Large intestine (tissue), 3 donors: ENCODE data around the gene BCL2L12. TPM values are rescaled to one million over a fixed set of nuclear protein-coding genes. Genes with fewer than 3 reads are reported as not detected.

Experiments
- DNase-seq, 2 donors: peaks; one replicate each; pipeline versions ENCODE4 v3.0.0 to v3.0.0-alpha.2; 2013
- H3K27ac ChIP-seq: one replicate; pipeline ENCODE4 v1.5.1; 2013; ENCODE audit warnings: low read length
- H3K27me3 ChIP-seq: 2 replicates; pipeline ENCODE4 v1.6.1; 2013; ENCODE audit warnings: low read length; ENCODE audit not compliant: control insufficient read depth, insufficient read depth
- H3K36me3 ChIP-seq: 2 replicates; pipeline ENCODE4 v1.6.1; 2013; ENCODE audit warnings: low read length; ENCODE audit not compliant: control insufficient read depth, insufficient read depth
- H3K4me1 ChIP-seq: one replicate; pipeline ENCODE4 v1.6.1; 2013; ENCODE audit warnings: low read length; ENCODE audit not compliant: control insufficient read depth, insufficient read depth
- H3K4me3 ChIP-seq: one replicate; pipeline ENCODE4 v1.5.1; 2013; ENCODE audit warnings: low read length
- H3K9me3 ChIP-seq: one replicate; pipeline ENCODE4 v1.6.1; 2013; ENCODE audit warnings: mild to moderate bottlenecking, low read depth, low read length, moderate library complexity; ENCODE audit not compliant: control insufficient read depth
- WGBS: methylation state at CpG from one replicate; pipeline ENCODE4 v1.1.5; 2013; ENCODE audit warnings: low lambda C conversion rate; ENCODE audit not compliant: insufficient coverage; 5-methylcytosine and 5-hydroxymethylcytosine counted together
- polyA plus RNA-seq: library from polyadenylated mRNA; unstranded; fragments of 120-200 nt; gene quantifications from one replicate; pipeline ENCODE4 v1.2.1, GENCODE V29; 2013

Gene BCL2L12
- polyA plus RNA-seq, 1 donor = 22.4 TPM

GRCh38 chr19:49677901-49678674 is 12.4 kb downstream of the BCL2L12 start:
- Histone ChIP-seq H3K27me3 (no peaks in the 10 kb centered on the region), H3K36me3 (peaks cover 19% of the 10 kb centered on the region), H3K27ac (peak overlapping the region; percentile 84), H3K4me3 (peak overlapping the region; percentile 79), H3K4me1 (peaks cover 22% of the 10 kb centered on the region), H3K9me3 (peaks cover 3% of the 10 kb centered on the region)
- WGBS = no CpG with 5 or more reads among the region's 21 CpGs
- DNase-seq = peak; percentile 63 to 72

- no peak overlapping the region for H3K4me3 ChIP-seq
- no peak overlapping the region for H3K27ac ChIP-seq
- H3K4me1 ChIP-seq = peaks cover 22% of the 10 kb centered on the region
Measured at GRCh38 chr19:49678985-49679770, 13.4 kb downstream of the BCL2L12 start.

DNA sequence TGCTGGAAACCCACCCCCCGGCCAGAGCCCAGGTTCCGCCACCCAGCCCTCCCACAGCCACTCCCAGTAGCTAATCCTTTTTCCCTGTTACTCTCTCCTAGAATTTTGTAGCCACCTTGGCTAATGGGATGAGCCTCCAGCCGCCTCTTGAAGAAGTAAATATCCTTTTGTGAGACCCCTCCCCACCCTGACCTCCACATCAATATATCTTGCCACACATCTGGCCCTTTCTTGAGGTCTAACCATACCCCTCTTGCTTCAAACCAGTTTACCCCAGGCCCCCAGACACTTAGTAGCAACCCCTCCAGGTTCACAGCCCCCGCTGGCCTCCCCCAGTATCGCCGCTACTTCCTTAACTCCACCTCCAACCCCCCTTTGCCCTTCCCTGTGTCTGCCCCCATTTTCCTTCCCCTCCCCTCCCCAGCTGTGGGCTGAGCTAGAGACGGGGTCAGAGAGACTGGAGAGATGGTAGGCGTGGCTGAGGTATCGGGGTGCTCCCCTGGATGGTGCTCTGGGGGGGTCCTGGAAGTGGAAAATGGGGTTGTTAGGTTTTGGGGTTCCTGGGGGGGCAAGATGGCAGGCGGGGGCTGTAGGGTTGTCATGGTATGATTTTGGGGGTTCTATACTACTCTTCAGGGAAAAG is 14.2 kb downstream of the BCL2L12 start:
- whole genome bisulfite sequencing = no CpG with 5 or more reads among the region's 10 CpGs
- Histone ChIP-seq H3K4me3 (no peak overlapping the region), H3K4me1 (peaks cover 22% of the 10 kb centered on the region), H3K27me3 (no peaks in the 10 kb centered on the region), H3K9me3 (peaks cover 3% of the 10 kb centered on the region), H3K27ac (no peak overlapping the region), H3K36me3 (peaks cover 35% of the 10 kb centered on the region)
- DNase-seq = no peak

More at GRCh38 chr19:49678985-49679770, 13.4 kb downstream of the BCL2L12 start:
- Histone ChIP-seq H3K27me3 (no peaks in the 10 kb centered on the region), H3K9me3 (peaks cover 3% of the 10 kb centered on the region), H3K36me3 (peaks cover 28% of the 10 kb centered on the region)
- DNase-seq = no peak
- no CpG with 5 or more reads among the region's 12 CpGs for WGBS

- H3K4me1 ChIP-seq = peaks cover 22% of the 10 kb centered on the region
- no peaks in the 10 kb centered on the region for H3K27me3 ChIP-seq
Measured at GRCh38 chr19:49680421-49681351, 15.0 kb downstream of the BCL2L12 start.

DNA sequence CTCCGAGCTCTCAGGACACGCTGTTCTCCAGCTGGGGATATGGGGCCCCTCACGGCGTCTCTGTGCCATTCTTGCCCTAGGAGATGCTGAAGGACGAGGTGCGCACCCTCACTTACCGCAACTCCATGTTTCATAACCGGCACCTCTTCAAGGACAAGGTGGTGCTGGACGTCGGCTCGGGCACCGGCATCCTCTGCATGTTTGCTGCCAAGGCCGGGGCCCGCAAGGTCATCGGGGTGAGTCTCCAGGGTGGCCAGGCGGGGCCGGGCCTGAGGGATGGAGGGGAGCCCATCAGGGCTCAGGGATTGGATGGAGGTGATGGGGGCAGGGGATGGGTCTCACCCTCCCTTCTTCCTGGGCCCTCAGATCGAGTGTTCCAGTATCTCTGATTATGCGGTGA is 16.1 kb downstream of the BCL2L12 start:
- H3K4me1 ChIP-seq = peaks cover 18% of the 10 kb centered on the region
- no peak for DNase-seq
- no peaks in the 10 kb centered on the region for H3K27me3 ChIP-seq
- H3K9me3 ChIP-seq = peaks cover 3% of the 10 kb centered on the region
- peaks cover 52% of the 10 kb centered on the region for H3K36me3 ChIP-seq
- no peak overlapping the region for H3K27ac ChIP-seq
- WGBS = no CpG with 5 or more reads among the region's 19 CpGs
- no peak overlapping the region for H3K4me3 ChIP-seq

More at GRCh38 chr19:49680421-49681351, 15.0 kb downstream of the BCL2L12 start:
- DNase-seq = peak; percentile 80 to 90
- H3K27ac ChIP-seq = peak overlapping the region; percentile 21
- peaks cover 3% of the 10 kb centered on the region for H3K9me3 ChIP-seq
- WGBS = no CpG with 5 or more reads among the region's 40 CpGs
- no peak overlapping the region for H3K4me3 ChIP-seq
- H3K36me3 ChIP-seq = peaks cover 43% of the 10 kb centered on the region

DNA sequence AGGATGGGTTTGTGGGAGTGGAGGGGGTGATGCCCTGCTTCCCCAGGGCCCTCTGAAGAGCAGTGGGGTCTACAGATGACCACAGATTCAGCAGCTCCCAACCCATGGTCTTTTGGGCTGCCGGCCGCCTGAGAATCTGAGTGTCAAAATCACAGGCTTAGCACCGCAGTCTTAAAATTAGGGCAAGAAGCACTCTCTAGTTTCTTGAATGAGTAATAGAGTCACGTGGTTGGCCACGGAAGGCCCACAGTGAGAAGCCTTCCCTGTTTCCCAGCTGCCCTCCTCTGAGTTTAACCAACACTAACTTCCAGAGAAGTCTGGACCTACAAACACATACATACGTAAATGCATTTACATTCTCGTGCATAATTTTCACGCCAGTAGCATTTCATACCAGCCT is 16.5 kb downstream of the BCL2L12 start:
- Histone ChIP-seq H3K9me3 (peaks cover 3% of the 10 kb centered on the region), H3K27ac (no peak overlapping the region), H3K4me1 (peaks cover 18% of the 10 kb centered on the region), H3K36me3 (peaks cover 55% of the 10 kb centered on the region), H3K27me3 (no peaks in the 10 kb centered on the region), H3K4me3 (no peak overlapping the region)
- no peak for DNase-seq
- WGBS = 100% methylated on average over 3 of the region's 8 CpGs

GRCh38 chr19:49683814-49684250 is 18.1 kb downstream of the BCL2L12 start:
- Histone ChIP-seq H3K4me3 (no peak overlapping the region), H3K36me3 (peaks cover 63% of the 10 kb centered on the region), H3K9me3 (peaks cover 3% of the 10 kb centered on the region), H3K4me1 (peaks cover 18% of the 10 kb centered on the region), H3K27me3 (no peaks in the 10 kb centered on the region), H3K27ac (no peak overlapping the region)
- DNase-seq = no peak
- WGBS = no CpG with 5 or more reads among the region's 18 CpGs

DNA sequence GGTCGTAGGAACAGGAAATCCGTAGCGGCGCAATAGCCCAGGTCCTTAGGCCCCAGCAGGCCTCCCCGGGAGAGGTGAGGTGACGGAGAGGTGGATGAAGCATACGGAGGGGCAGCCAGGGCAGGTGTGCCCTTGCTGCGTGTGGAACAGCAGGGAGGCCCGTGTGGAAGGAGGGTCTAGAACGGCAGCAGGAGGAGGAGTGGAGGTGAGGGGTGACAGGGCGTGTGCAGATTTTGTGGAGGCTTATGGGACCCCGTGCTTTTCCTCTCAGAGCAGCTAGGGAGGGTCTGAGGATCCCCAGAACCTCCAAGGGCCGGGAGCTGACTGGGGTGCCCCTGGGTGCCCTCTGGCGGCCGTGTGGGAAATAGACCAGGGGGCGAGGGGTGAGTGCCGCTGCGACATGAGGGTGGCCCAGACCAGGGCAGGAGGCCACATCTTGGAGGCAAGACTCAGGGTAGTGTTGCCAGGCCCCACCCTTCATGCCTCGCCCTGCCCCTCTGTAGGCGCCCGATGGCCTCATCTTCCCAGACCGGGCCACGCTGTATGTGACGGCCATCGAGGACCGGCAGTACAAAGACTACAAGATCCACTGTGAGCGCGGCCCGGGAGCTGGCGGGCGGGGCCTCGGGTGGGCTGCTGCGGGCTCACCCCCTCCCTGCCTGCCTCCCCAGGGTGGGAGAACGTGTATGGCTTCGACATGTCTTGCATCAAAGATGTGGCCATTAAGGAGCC is 18.7 kb downstream of the BCL2L12 start:
- H3K36me3 ChIP-seq = peaks cover 63% of the 10 kb centered on the region
- peaks cover 16% of the 10 kb centered on the region for H3K4me1 ChIP-seq
- WGBS = 92% methylated on average over 5 of the region's 35 CpGs
- no peak for DNase-seq
- no peak overlapping the region for H3K4me3 ChIP-seq
- no peak overlapping the region for H3K27ac ChIP-seq
- peaks cover 6% of the 10 kb centered on the region for H3K27me3 ChIP-seq
- H3K9me3 ChIP-seq = peaks cover 3% of the 10 kb centered on the region

GRCh38 chr19:49684983-49685553 is 19.3 kb downstream of the BCL2L12 start:
- no CpG with 5 or more reads among the region's 13 CpGs for WGBS

More at GRCh38 chr19:49684983-49685553, 19.3 kb downstream of the BCL2L12 start:
- Histone ChIP-seq H3K9me3 (peaks cover 6% of the 10 kb centered on the region), H3K27me3 (peaks cover 12% of the 10 kb centered on the region), H3K36me3 (peaks cover 63% of the 10 kb centered on the region), H3K4me3 (no peak overlapping the region), H3K4me1 (peaks cover 16% of the 10 kb centered on the region), H3K27ac (no peak overlapping the region)
- DNase-seq = no peak
